Smooth muscle cell (in vitro differentiated cells): Measurements from ENCODE around the gene ZYG11B. TPM values are rescaled to one million over a fixed set of nuclear protein-coding genes. Genes with fewer than 3 reads are reported as not detected.
"Not testable (repeated sequence)": the region's sequence is repeated elsewhere in the genome, so short reads cannot be mapped to it uniquely, and the experiment has no call there.

ENCODE experiments used
- DNase-seq: peaks from one replicate; lab custom pipeline; 2025; ENCODE audit not compliant: unreplicated experiment; lab: John Stamatoyannopoulos, UW
- H2AFZ ChIP-seq: fragments of 200-600 bp; sonication (generic); 2 replicates; pipeline ENCODE4 v1.6.0; 2016; ENCODE audit warnings: antibody characterized with exemption, low read depth, mild to moderate bottlenecking
- H3F3A ChIP-seq: fragments of 200-600 bp; sonication (generic); 2 replicates; pipeline ENCODE4 v1.6.0; 2017; ENCODE audit warnings: antibody characterized with exemption, low read depth
- H3K27ac ChIP-seq: fragments of 200-600 bp; sonication (generic); 2 replicates; pipeline ENCODE4 v1.5.1; 2016; ENCODE audit warnings: low read depth, mild to moderate bottlenecking
- H3K27me3 ChIP-seq: fragments of 200-600 bp; sonication (generic); 2 replicates; pipeline ENCODE4 v1.6.1; 2016; ENCODE audit warnings: low read depth, mild to moderate bottlenecking
- H3K36me3 ChIP-seq: fragments of 200-600 bp; sonication (generic); 2 replicates; pipeline ENCODE4 v1.5.1; 2016; ENCODE audit warnings: low read depth
- H3K4me1 ChIP-seq: fragments of 200-600 bp; sonication (generic); 2 replicates; pipeline ENCODE4 v1.5.1; 2016; ENCODE audit warnings: low read depth
- H3K4me2 ChIP-seq: fragments of 200-600 bp; sonication (generic); 2 replicates; pipeline ENCODE4 v1.6.0; 2016; ENCODE audit warnings: mild to moderate bottlenecking
- H3K4me3 ChIP-seq: fragments of 200-600 bp; sonication (generic); 2 replicates; pipeline ENCODE4 v1.5.1; 2016; ENCODE audit warnings: mild to moderate bottlenecking
- H3K79me2 ChIP-seq: fragments of 200-600 bp; sonication (generic); 2 replicates; pipeline ENCODE4 v1.6.0; 2016; ENCODE audit warnings: low read depth, mild to moderate bottlenecking
- H3K9ac ChIP-seq: fragments of 200-600 bp; sonication (generic); 2 replicates; pipeline ENCODE4 v1.6.0; 2016; ENCODE audit warnings: low read depth
- H3K9me3 ChIP-seq: fragments of 200-600 bp; sonication (generic); replicated peaks from 2 replicates; pipeline ENCODE4 v1.5.1; 2016; ENCODE audit warnings: low read depth
- H4K20me1 ChIP-seq: fragments of 200-600 bp; sonication (generic); 2 replicates; pipeline ENCODE4 v1.6.0; 2016; ENCODE audit warnings: low read depth
- WGBS: methylation state at CpG from one replicate; pipeline ENCODE4 v1.1.7; 2016; ENCODE audit warnings: low lambda C conversion rate; 5-methylcytosine and 5-hydroxymethylcytosine counted together
- polyA plus RNA-seq: library from polyadenylated mRNA; unstranded; fragments of >200 nt; fragmentation: Nextera tagmentation; extraction: Ambion mirVana; gene quantifications from 2 replicates; pipeline ENCODE4 v1.2.1, GENCODE V29; 2016
- total RNA-seq: library from RNA; depleted of rRNA; stranded (reverse); fragments of >200 nt; gene quantifications from 2 replicates; pipeline ENCODE4 v1.2.3, GENCODE V29; 2014
- TF ChIP-seq, protein P1 (sequence below): fragments of 200-600 bp; sonication (generic); IDR thresholded peaks from 2 replicates; pipeline ENCODE4 v1.5.1; 2017; ENCODE audit warnings: borderline replicate concordance, mild to moderate bottlenecking, antibody characterized with exemption; ENCODE audit not compliant: insufficient read depth, poor library complexity, severe bottlenecking

Gene ZYG11B
- total and polyA plus RNA-seq, 2 experiments from 2014 or later, result 8.8 to 36.0 TPM

DNA sequence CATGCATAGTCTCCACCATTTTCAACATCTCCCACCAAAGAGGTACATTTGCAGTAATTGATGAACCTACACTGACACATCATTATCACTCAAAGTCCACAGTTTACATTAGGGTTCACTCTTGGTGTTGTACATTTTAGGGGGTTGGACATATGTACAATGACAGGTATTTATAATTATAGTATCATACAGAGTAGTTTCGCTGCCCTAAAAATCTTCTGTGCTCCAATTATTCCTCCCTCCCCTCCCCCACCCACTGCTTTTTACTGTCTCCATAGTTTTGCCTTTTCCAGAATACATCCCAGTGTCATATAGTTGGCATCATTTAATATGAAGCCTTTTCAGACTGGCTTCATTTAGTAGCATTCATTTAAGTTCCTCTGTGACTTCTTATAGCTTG, 41.7 kb upstream of the ZYG11B start:
- Histone ChIP-seq H3K4me3 (no peak overlapping the region), H3K9me3 (no peaks in the 10 kb centered on the region), H3K9ac (no peak overlapping the region), H3K27me3 (no peaks in the 10 kb centered on the region), H3K27ac (no peak overlapping the region), H3F3A (no peaks in the 10 kb centered on the region), H3K79me2 (no peaks in the 10 kb centered on the region), H3K36me3 (peaks cover 7% of the 10 kb centered on the region), H3K4me1 (no peaks in the 10 kb centered on the region), H2AFZ (no peak overlapping the region), H4K20me1 (no peaks in the 10 kb centered on the region), H3K4me2 (no peak overlapping the region)
- TF ChIP-seq, protein P1, sequence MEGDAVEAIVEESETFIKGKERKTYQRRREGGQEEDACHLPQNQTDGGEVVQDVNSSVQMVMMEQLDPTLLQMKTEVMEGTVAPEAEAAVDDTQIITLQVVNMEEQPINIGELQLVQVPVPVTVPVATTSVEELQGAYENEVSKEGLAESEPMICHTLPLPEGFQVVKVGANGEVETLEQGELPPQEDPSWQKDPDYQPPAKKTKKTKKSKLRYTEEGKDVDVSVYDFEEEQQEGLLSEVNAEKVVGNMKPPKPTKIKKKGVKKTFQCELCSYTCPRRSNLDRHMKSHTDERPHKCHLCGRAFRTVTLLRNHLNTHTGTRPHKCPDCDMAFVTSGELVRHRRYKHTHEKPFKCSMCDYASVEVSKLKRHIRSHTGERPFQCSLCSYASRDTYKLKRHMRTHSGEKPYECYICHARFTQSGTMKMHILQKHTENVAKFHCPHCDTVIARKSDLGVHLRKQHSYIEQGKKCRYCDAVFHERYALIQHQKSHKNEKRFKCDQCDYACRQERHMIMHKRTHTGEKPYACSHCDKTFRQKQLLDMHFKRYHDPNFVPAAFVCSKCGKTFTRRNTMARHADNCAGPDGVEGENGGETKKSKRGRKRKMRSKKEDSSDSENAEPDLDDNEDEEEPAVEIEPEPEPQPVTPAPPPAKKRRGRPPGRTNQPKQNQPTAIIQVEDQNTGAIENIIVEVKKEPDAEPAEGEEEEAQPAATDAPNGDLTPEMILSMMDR, result no peak
- no peak for DNase-seq
- 89% methylated on average over 1 of the region's 1 CpG for WGBS

DNA sequence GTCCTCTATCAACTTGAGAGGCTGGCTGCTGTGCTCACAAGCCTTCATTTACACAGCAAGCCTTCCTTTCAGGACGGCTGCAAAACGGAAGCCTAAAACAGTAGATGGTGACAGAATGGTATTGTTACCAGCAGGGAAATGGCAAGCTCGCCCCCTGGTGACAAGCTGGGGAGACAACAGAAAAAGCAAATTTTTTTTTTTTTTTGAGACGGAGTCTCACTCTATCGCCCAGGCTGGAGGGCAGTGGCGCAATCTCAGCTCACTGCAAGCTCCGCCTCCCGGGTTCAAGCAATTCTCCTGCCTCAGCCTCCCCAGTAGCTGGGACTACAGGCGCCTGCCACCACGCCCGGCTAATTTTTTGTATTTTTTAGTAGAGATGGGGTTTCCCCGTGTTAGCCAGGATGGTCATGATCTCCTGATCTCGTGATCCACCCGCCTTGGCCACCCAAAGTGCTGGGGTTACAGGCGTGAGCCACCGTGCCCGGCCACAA, 39.9 kb upstream of the ZYG11B start:
- 53% methylated on average over 17 of the region's 17 CpGs for WGBS
- H3K4me3 ChIP-seq, H4K20me1 ChIP-seq, H3K79me2 ChIP-seq, H3F3A ChIP-seq, H3K9ac ChIP-seq, H3K27ac ChIP-seq, H3K27me3 ChIP-seq, H3K4me2 ChIP-seq, H3K4me1 ChIP-seq, H3K36me3 ChIP-seq, H3K9me3 ChIP-seq: not testable (repeated sequence)
- H2AFZ ChIP-seq, result peak overlapping the region; percentile 72
- TF ChIP-seq, protein P1, result peak; percentile 83
- peak; percentile 6 for DNase-seq

DNA sequence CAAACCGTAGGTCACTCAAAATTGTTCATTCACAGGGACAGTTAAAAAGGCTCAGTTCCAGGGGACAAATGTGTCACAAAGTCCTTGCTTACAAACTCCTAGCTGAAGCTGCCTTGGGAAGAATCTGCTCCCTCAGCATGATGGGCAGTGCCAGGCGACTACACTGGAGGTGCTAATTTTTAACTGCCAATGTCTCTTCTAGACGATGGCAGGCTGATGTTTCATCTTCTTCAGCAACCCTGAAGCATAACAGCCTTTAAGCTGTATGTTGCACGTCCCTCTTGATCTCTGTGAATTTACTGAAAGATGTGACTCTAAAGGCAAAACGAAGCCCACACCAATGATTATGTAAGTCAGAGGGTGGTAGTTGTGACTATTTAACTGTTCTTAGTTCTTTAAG, 39.4 kb upstream of the ZYG11B start:
- Histone ChIP-seq H3F3A (no peaks in the 10 kb centered on the region), H3K4me1 (no peaks in the 10 kb centered on the region), H3K4me3 (no peak overlapping the region), H3K36me3 (peaks cover 7% of the 10 kb centered on the region), H2AFZ (no peak overlapping the region), H3K9ac (no peak overlapping the region), H3K79me2 (no peaks in the 10 kb centered on the region), H3K9me3 (no peaks in the 10 kb centered on the region), H3K4me2 (no peak overlapping the region), H3K27ac (no peak overlapping the region), H3K27me3 (no peaks in the 10 kb centered on the region), H4K20me1 (no peaks in the 10 kb centered on the region)
- 87% methylated on average over 5 of the region's 5 CpGs for WGBS
- DNase-seq, result no peak
- TF ChIP-seq, protein P1, result no peak

DNA sequence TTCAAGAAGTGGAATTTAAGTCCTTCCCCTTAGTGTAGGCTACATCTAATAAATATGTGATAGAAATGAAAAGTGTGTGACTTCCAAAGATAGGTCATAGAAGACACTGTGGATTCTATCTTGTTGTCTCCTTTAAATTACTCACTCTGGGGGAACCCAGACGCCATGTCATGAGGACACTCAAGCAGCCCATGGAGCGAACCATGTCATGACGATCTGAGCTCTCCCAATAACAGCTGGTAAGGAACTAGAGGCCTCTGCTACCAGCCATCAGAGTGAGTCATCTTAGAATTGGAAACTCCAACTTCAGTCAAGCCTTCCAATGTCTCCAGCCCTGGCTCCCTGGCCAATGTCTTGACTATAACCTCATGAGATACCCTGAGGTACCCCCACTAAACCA, 34.4 kb upstream of the ZYG11B start:
- Histone ChIP-seq H3K27me3 (no peaks in the 10 kb centered on the region), H4K20me1 (no peaks in the 10 kb centered on the region), H2AFZ (no peak overlapping the region), H3K27ac (no peak overlapping the region), H3F3A (no peaks in the 10 kb centered on the region), H3K9ac (no peak overlapping the region), H3K4me2 (no peak overlapping the region), H3K9me3 (no peaks in the 10 kb centered on the region), H3K36me3 (peaks cover 14% of the 10 kb centered on the region), H3K4me1 (no peaks in the 10 kb centered on the region), H3K79me2 (peaks cover 22% of the 10 kb centered on the region), H3K4me3 (no peak overlapping the region)
- WGBS, result 91% methylated on average over 3 of the region's 3 CpGs
- DNase-seq, result no peak
- TF ChIP-seq, protein P1, result no peak
